ENCODE measurements around the gene TUBA1B. TPM values are rescaled to one million over a fixed set of nuclear protein-coding genes. Genes with fewer than 3 reads are reported as not detected.

Gene TUBA1B
- polyA plus RNA-seq, 4 donors: 196 to 1,168 (median 451) TPM

DNA sequence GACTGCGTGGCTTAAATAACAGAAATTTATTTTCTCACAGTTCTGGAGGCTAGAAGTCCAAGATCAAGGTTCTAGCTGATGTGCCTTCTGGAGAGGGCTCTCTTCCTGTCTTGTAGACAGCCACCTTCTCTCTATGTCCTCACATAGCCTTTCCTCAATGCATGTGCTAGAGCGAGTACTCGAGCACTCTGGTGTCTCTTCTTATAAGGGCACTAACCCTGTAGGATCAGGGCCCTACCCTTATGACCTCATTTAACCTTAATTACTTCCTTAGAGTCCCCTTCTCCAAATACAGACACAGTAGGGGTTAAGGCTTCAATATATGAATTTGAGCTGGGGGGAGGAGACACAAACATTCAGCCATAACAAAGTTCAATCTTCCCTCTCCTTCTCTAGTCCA, 46.8 kb downstream of the TUBA1B start:
- 97 to 100% (median 99%) methylated on average over 3 of the region's 3 CpGs for WGBS, 3 donors
- DNase-seq (no peak), FAIRE-seq (no peak)
- no peak overlapping the region for H3K4me3 ChIP-seq (ENCODE audit: low read depth in 1 of 3, low read length in 3 of 3)
- no peaks in the 10 kb centered on the region for H3K9me3 ChIP-seq (ENCODE audit: control insufficient read depth in 2 of 2, insufficient read depth in 1 of 2, low read depth in 1 of 2, low read length in 1 of 2)
- H3K36me3 ChIP-seq (ENCODE audit: control insufficient read depth in 3 of 3, insufficient read depth in 2 of 3, low read depth in 1 of 3, low read length in 3 of 3): no peaks in the 10 kb centered on the region
- H3K27me3 ChIP-seq (ENCODE audit: control insufficient read depth in 3 of 3, insufficient read depth in 3 of 3, low read length in 3 of 3): peaks cover 0 to 16% (median 3%) of the 10 kb centered on the region in 3 donors
- peaks cover 0 to 6% (median 0%) of the 10 kb centered on the region in 3 donors for H3K4me1 ChIP-seq (ENCODE audit: control insufficient read depth in 3 of 3, insufficient read depth in 2 of 3, low read depth in 1 of 3, low read length in 2 of 3)
- no peak overlapping the region for H3K27ac ChIP-seq (ENCODE audit: low read depth in 1 of 3, low read length in 2 of 3)

DNA sequence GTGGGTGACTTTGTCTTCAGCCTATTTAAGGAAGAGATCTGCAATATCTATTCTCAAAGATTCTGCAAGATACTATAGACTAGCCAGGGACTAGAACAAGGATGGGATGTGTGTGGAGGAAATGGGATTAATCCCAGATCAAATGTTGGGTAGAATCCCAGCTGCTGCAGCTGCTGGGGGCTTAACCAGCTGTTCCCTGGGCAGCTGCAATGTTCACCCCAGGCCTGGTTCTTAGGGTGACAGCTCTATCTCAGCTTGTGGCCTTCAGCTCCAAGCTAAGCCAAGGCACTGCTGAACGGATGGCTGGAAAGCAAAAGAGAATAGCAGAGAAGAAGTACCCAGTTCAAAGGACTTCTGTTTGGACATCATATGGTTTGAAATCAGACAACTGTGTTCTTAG, 51.4 kb downstream of the TUBA1B start:
- H3K4me1 ChIP-seq (ENCODE audit: control insufficient read depth in 3 of 3, insufficient read depth in 2 of 3, low read depth in 1 of 3, low read length in 2 of 3): no peaks in the 10 kb centered on the region
- 42 to 62% (median 59%) methylated on average over 1 of the region's 1 CpG for WGBS, 3 donors
- no peak overlapping the region for H3K4me3 ChIP-seq (ENCODE audit: low read depth in 1 of 3, low read length in 3 of 3)
- peaks cover 0 to 4% (median 0%) of the 10 kb centered on the region in 3 donors for H3K27me3 ChIP-seq (ENCODE audit: control insufficient read depth in 3 of 3, insufficient read depth in 3 of 3, low read length in 3 of 3)
- H3K27ac ChIP-seq (ENCODE audit: low read depth in 1 of 3, low read length in 2 of 3): no peak overlapping the region
- H3K9me3 ChIP-seq (ENCODE audit: control insufficient read depth in 2 of 2, insufficient read depth in 1 of 2, low read depth in 1 of 2, low read length in 1 of 2): no peaks in the 10 kb centered on the region
- H3K36me3 ChIP-seq (ENCODE audit: control insufficient read depth in 3 of 3, insufficient read depth in 2 of 3, low read depth in 1 of 3, low read length in 3 of 3): no peaks in the 10 kb centered on the region
- DNase-seq: no peak
- FAIRE-seq: no peak

Other genes with a start within 250 kb of the TUBA1B start
- 10 to 100 TPM; 22.4 to 82.7 (median 51.1) TPM for gene FKBP11, start 205.9 kb downstream of the TUBA1B start, polyA plus RNA-seq
- gene ARF3, start 173.9 kb downstream of the TUBA1B start, polyA plus RNA-seq: 100 to 1,000 TPM in 1 of 4 donors, 10 to 100 TPM in 3; 37.3 to 104 (median 67.4) TPM
- 1 to 10 TPM in 2 of 4 donors, under 1 TPM in 2; 0.28 to 1.4 (median 0.93) TPM for gene WNT10B, start 159.7 kb downstream of the TUBA1B start, polyA plus RNA-seq
- under 1 TPM in 1 of 4 donors, not detected in 3; 0.07 TPM for gene WNT1, start 153.1 kb downstream of the TUBA1B start, polyA plus RNA-seq
- gene DDN, start 132.0 kb downstream of the TUBA1B start, polyA plus RNA-seq: under 1 TPM in 3 of 4 donors, not detected in 1; 0.16 to 0.22 (median 0.19) TPM
- gene PRKAG1, start 112.6 kb downstream of the TUBA1B start, polyA plus RNA-seq: 10 to 100 TPM; 50.0 to 69.7 (median 60.6) TPM
- gene KMT2D, start 70.6 kb downstream of the TUBA1B start, polyA plus RNA-seq: 10 to 100 TPM in 3 of 4 donors, 1 to 10 TPM in 1; 5.4 to 46.5 (median 22.8) TPM
- 1 to 10 TPM in 2 of 4 donors, under 1 TPM in 1, not detected in 1; 0.61 to 1.4 (median 1.2) TPM for gene RHEBL1, start 61.4 kb downstream of the TUBA1B start, polyA plus RNA-seq
- gene DHH, start 36.6 kb downstream of the TUBA1B start, polyA plus RNA-seq: 1 to 10 TPM in 1 of 4 donors, under 1 TPM in 1, not detected in 2; 0.15 to 2.3 TPM
- 100 to 1,000 TPM in 1 of 4 donors, 10 to 100 TPM in 3; 27.6 to 110 (median 81.8) TPM for gene LMBR1L, start 20.5 kb downstream of the TUBA1B start, polyA plus RNA-seq
- gene TUBA1A, start 57.7 kb upstream of the TUBA1B start, polyA plus RNA-seq: 100 to 1,000 TPM in 2 of 4 donors, 10 to 100 TPM in 1, 1 to 10 TPM in 1; 9.8 to 158 (median 73.6) TPM
- gene TUBA1C, start 133.7 kb upstream of the TUBA1B start, polyA plus RNA-seq: 100 to 1,000 TPM; 268 to 556 (median 393) TPM
- gene PRPH, start 163.8 kb upstream of the TUBA1B start, polyA plus RNA-seq: 10 to 100 TPM in 1 of 4 donors, 1 to 10 TPM in 1, not detected in 2; 9.1 to 89.9 TPM
- gene TROAP, start 191.9 kb upstream of the TUBA1B start, polyA plus RNA-seq: 10 to 100 TPM in 2 of 4 donors, 1 to 10 TPM in 1, not detected in 1; 1.3 to 29.5 (median 16.0) TPM
- gene C1QL4, start 205.8 kb upstream of the TUBA1B start, polyA plus RNA-seq: under 1 TPM in 2 of 4 donors, not detected in 2; 0.07 to 0.12 TPM
- gene DNAJC22, start 215.5 kb upstream of the TUBA1B start, polyA plus RNA-seq: 10 to 100 TPM; 14.9 to 52.4 (median 20.8) TPM
- gene SPATS2, start 236.1 kb upstream of the TUBA1B start, polyA plus RNA-seq: 10 to 100 TPM; 11.9 to 26.3 (median 14.4) TPM